Hepatocyte (in vitro differentiated cells): Measurements from ENCODE around the gene ZMIZ1.

Source experiments
- EZH2 ChIP-seq: fragments of 200-600 bp; sonication (generic); IDR thresholded peaks from 2 replicates; pipeline ENCODE4 v1.6.1; 2016; ENCODE audit warnings: antibody characterized with exemption, mild to moderate bottlenecking, borderline replicate concordance
- TF ChIP-seq, protein P1 (sequence below): fragments of 200-600 bp; sonication (generic); IDR thresholded peaks from 2 replicates; pipeline ENCODE4 v1.5.1; 2016; ENCODE audit warnings: antibody characterized with exemption, mild to moderate bottlenecking; ENCODE audit not compliant: poor library complexity

GRCh38 chr10:79322616-79323543 lies 254.1 kb downstream of the ZMIZ1 start:
- TF ChIP-seq EZH2: no peak
- TF ChIP-seq, protein P1, sequence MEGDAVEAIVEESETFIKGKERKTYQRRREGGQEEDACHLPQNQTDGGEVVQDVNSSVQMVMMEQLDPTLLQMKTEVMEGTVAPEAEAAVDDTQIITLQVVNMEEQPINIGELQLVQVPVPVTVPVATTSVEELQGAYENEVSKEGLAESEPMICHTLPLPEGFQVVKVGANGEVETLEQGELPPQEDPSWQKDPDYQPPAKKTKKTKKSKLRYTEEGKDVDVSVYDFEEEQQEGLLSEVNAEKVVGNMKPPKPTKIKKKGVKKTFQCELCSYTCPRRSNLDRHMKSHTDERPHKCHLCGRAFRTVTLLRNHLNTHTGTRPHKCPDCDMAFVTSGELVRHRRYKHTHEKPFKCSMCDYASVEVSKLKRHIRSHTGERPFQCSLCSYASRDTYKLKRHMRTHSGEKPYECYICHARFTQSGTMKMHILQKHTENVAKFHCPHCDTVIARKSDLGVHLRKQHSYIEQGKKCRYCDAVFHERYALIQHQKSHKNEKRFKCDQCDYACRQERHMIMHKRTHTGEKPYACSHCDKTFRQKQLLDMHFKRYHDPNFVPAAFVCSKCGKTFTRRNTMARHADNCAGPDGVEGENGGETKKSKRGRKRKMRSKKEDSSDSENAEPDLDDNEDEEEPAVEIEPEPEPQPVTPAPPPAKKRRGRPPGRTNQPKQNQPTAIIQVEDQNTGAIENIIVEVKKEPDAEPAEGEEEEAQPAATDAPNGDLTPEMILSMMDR: no peak
